ENCODE results near the gene TFB2M. TPM values are rescaled to one million over a fixed set of nuclear protein-coding genes. Genes with fewer than 3 reads are reported as not detected.

TFB2M gene
- total and polyA plus RNA-seq, 2 donors (not counting 1 experiment from before 2014, with no cell fraction given): 8.8 to 11.6 TPM

- Mint-ChIP-seq H3K4me1 (peaks cover 4% of the 10 kb centered on the region), H3K27me3 (no peaks in the 10 kb centered on the region), H3K9me3 (ENCODE audit: insufficient read depth) (peaks cover 11% of the 10 kb centered on the region), H3K4me3 (no peak overlapping the region), H3K27ac (no peak overlapping the region)
- peaks cover 0 to 42% (median 18%) of the 10 kb centered on the region in 3 donors for H3K9me3 ChIP-seq (ENCODE audit: control extremely low read depth in 1 of 3, control insufficient read depth in 2 of 3, insufficient read depth in 1 of 3, low read length in 2 of 3)
- ChIA-PET POLR2A (no interaction called here), CTCF (no interaction called here)
- no peak overlapping the region for H3K4me2 ChIP-seq (replicated peaks; ENCODE audit: low read depth, low read length, poor library complexity, severe bottlenecking)
- 97% methylated on average over 7 of the region's 7 CpGs for WGBS (ENCODE audit: insufficient coverage)
- intact Hi-C loops (cut with micrococcal nuclease): no loop called here
- no peaks in the 10 kb centered on the region for H4K20me1 ChIP-seq (ENCODE audit: control insufficient read depth, insufficient read depth, low read length, poor library complexity, severe bottlenecking)
- no peaks in the 10 kb centered on the region for H3K36me3 ChIP-seq (replicated peaks in 1 of 2; ENCODE audit: control extremely low read depth in 1 of 2, control insufficient read depth in 1 of 2, extremely low read depth in 1 of 2, insufficient read depth in 2 of 2, low read length in 1 of 2)
- H3K79me2 ChIP-seq (ENCODE audit: control insufficient read depth, insufficient read depth, low read length): no peaks in the 10 kb centered on the region
- no peak for DNase-seq
- H3K4me1 ChIP-seq (ENCODE audit: control insufficient read depth in 2 of 2, insufficient read depth in 2 of 2, low read length in 2 of 2): peaks cover 0 to 6% of the 10 kb centered on the region in 2 donors
- no peak overlapping the region for H3K9ac ChIP-seq (ENCODE audit: low read length)
- no peak overlapping the region for H3K27ac ChIP-seq (ENCODE audit: low read length in 2 of 2)
- ATAC-seq (ENCODE audit: low read depth): no peak
- no peaks in the 10 kb centered on the region for H3K27me3 ChIP-seq (replicated peaks in 1 of 4; ENCODE audit: control extremely low read depth in 1 of 4, control insufficient read depth in 3 of 4, insufficient read depth in 4 of 4, low read length in 3 of 4)
- H3K4me3 ChIP-seq (ENCODE audit: control extremely low read depth in 1 of 5, extremely low read depth in 1 of 5, insufficient read depth in 1 of 5, low read depth in 2 of 5, low read length in 4 of 5): no peak overlapping the region
- H2AFZ ChIP-seq (ENCODE audit: insufficient read depth, low read depth, low read length, poor library complexity, severe bottlenecking): no peak overlapping the region
- TF ChIP-seq EZH2 (IDR thresholded peaks at IDR 0.05; ENCODE audit: borderline replicate concordance, insufficient read depth, low read depth, low read length, poor library complexity, severe bottlenecking) (no peak), CTCF (IDR thresholded peaks at IDR 0.05) (no peak)
Observed at GRCh38 chr1:246512230-246512629, 53.8 kb downstream of the TFB2M start.

GRCh38 chr1:246511203-246511602 is 54.9 kb downstream of the TFB2M start:
- Histone ChIP-seq H3K9me3 (ENCODE audit: control extremely low read depth in 1 of 3, control insufficient read depth in 2 of 3, insufficient read depth in 1 of 3, low read length in 2 of 3) (peaks cover 0 to 32% (median 15%) of the 10 kb centered on the region in 3 donors), H3K4me1 (ENCODE audit: control insufficient read depth in 2 of 2, insufficient read depth in 2 of 2, low read length in 2 of 2) (peaks cover 4 to 10% of the 10 kb centered on the region in 2 donors), H3K9ac (ENCODE audit: low read length) (no peak overlapping the region), H3K36me3 (replicated peaks in 1 of 2; ENCODE audit: control extremely low read depth in 1 of 2, control insufficient read depth in 1 of 2, extremely low read depth in 1 of 2, insufficient read depth in 2 of 2, low read length in 1 of 2) (no peaks in the 10 kb centered on the region), H3K79me2 (ENCODE audit: control insufficient read depth, insufficient read depth, low read length) (peaks cover 3% of the 10 kb centered on the region), H4K20me1 (ENCODE audit: control insufficient read depth, insufficient read depth, low read length, poor library complexity, severe bottlenecking) (no peaks in the 10 kb centered on the region), H3K4me2 (replicated peaks; ENCODE audit: low read depth, low read length, poor library complexity, severe bottlenecking) (no peak overlapping the region), H2AFZ (ENCODE audit: insufficient read depth, low read depth, low read length, poor library complexity, severe bottlenecking) (no peak overlapping the region), H3K27me3 (replicated peaks in 1 of 4; ENCODE audit: control extremely low read depth in 1 of 4, control insufficient read depth in 3 of 4, insufficient read depth in 4 of 4, low read length in 3 of 4) (no peaks in the 10 kb centered on the region), H3K4me3 (ENCODE audit: control extremely low read depth in 1 of 5, extremely low read depth in 1 of 5, insufficient read depth in 1 of 5, low read depth in 2 of 5, low read length in 4 of 5) (no peak overlapping the region), H3K27ac (ENCODE audit: low read length in 2 of 2) (no peak overlapping the region)
- H3K9me3 Mint-ChIP-seq (ENCODE audit: insufficient read depth): peaks cover 11% of the 10 kb centered on the region
- no peak for TF ChIP-seq CTCF (IDR thresholded peaks at IDR 0.05)
- no peak for TF ChIP-seq EZH2 (IDR thresholded peaks at IDR 0.05; ENCODE audit: borderline replicate concordance, insufficient read depth, low read depth, low read length, poor library complexity, severe bottlenecking)
- no peaks in the 10 kb centered on the region for H3K27me3 Mint-ChIP-seq
- ChIA-PET CTCF (no interaction called here), POLR2A (no interaction called here)
- no peak overlapping the region for H3K4me3 Mint-ChIP-seq
- no peak overlapping the region for H3K27ac Mint-ChIP-seq
- ATAC-seq (ENCODE audit: low read depth) (no peak), DNase-seq (no peak)
- intact Hi-C loops (cut with micrococcal nuclease): no loop called here
- H3K4me1 Mint-ChIP-seq: peaks cover 9% of the 10 kb centered on the region
- WGBS (ENCODE audit: insufficient coverage): 100% methylated on average over 5 of the region's 7 CpGs

Data from B cell (primary cell).